ENCODE data around the gene MED16. TPM values are rescaled to one million over a fixed set of nuclear protein-coding genes. Genes with fewer than 3 reads are reported as not detected.
A peak's percentile ranks its signal among the peaks of the same experiment; 100 is the strongest.

Gene MED16
- total RNA-seq, 2 experiments from 2014 or later = 62.2 to 64.0 TPM

GRCh38 chr19:867301-867793, 25.6 kb downstream of the MED16 start:
- H3K36me3 Mint-ChIP-seq (ENCODE audit: low read depth) = peaks cover 21% of the 10 kb centered on the region
- no peak for DNase-seq
- POLR2A ChIA-PET = interaction anchor here (0.6 kb wide), 1 partner anchor 26 kb away, joined by 4 read pairs; the partner anchor contains the start of genes MED16 and RNU6-9
- CTCF ChIA-PET = no interaction called here
- no peaks in the 10 kb centered on the region for H3K9me3 Mint-ChIP-seq
- H3K4me1 Mint-ChIP-seq = peaks cover 24% of the 10 kb centered on the region
- no peak overlapping the region for H3K27ac Mint-ChIP-seq
- no peak overlapping the region for H3K4me3 Mint-ChIP-seq
- H3K27me3 Mint-ChIP-seq = no peaks in the 10 kb centered on the region

GRCh38 chr19:866769-867300, 26.2 kb downstream of the MED16 start:
- no peak overlapping the region for H3K4me3 Mint-ChIP-seq
- no peaks in the 10 kb centered on the region for H3K27me3 Mint-ChIP-seq
- H3K27ac Mint-ChIP-seq = no peak overlapping the region
- DNase-seq = no peak
- H3K36me3 Mint-ChIP-seq (ENCODE audit: low read depth) = peaks cover 21% of the 10 kb centered on the region
- peaks cover 19% of the 10 kb centered on the region for H3K4me1 Mint-ChIP-seq
- no peaks in the 10 kb centered on the region for H3K9me3 Mint-ChIP-seq
- CTCF ChIA-PET = no interaction called here
- POLR2A ChIA-PET = interaction anchor here (0.6 to 1.1 kb wide), 2 partner anchors 26 to 43 kb away, joined by 3 to 4 read pairs; partner anchors contain the start of genes MED16 and RNU6-9

GRCh38 chr19:863315-863620, 29.7 kb downstream of the MED16 start:
- Mint-ChIP-seq H3K4me3 (peak overlapping the region; percentile 68), H3K36me3 (ENCODE audit: low read depth) (peaks cover 7% of the 10 kb centered on the region), H3K9me3 (no peaks in the 10 kb centered on the region), H3K27ac (peak overlapping the region; percentile 79), H3K4me1 (peaks cover 20% of the 10 kb centered on the region), H3K27me3 (peaks cover 10% of the 10 kb centered on the region)
- POLR2A ChIA-PET = interaction anchor here (0.6 to 3.5 kb wide), 11 partner anchors 8 to 406 kb away, joined by 3 to 17 read pairs (median 6); partner anchors contain the start of genes CIRBP, MED16, RNU6-9 and WDR18
- CTCF ChIA-PET = interaction anchor here (0.7 to 2.8 kb wide), 23 partner anchors 9 to 381 kb away, joined by 3 to 37 read pairs (median 4); partner anchors contain the start of genes FSTL3, KISS1R, MED16 and R3HDM4
- DNase-seq = no peak

- ChIA-PET CTCF (interaction anchor here (0.7 to 2.8 kb wide), 13 partner anchors 30 to 381 kb away, joined by 3 to 37 read pairs (median 8); partner anchors contain the start of genes KISS1R, MED16, R3HDM4 and RNU6-9), POLR2A (interaction anchor here (1.0 to 3.5 kb wide), 7 partner anchors 31 to 406 kb away, joined by 3 to 17 read pairs (median 8); partner anchors contain the start of genes CIRBP, MED16, RNU6-9 and WDR18)
- H3K27me3 Mint-ChIP-seq = peaks cover 10% of the 10 kb centered on the region
- no peaks in the 10 kb centered on the region for H3K9me3 Mint-ChIP-seq
- peaks cover 21% of the 10 kb centered on the region for H3K4me1 Mint-ChIP-seq
- DNase-seq = peak; percentile 86
- H3K36me3 Mint-ChIP-seq (ENCODE audit: low read depth) = peaks cover 5% of the 10 kb centered on the region
- H3K27ac Mint-ChIP-seq = peak overlapping the region; percentile 79
- H3K4me3 Mint-ChIP-seq = peak overlapping the region; percentile 68
Measured at GRCh38 chr19:862581-863314, 30.2 kb downstream of the MED16 start.

- Mint-ChIP-seq H3K4me3 (no peak overlapping the region), H3K27me3 (peaks cover 12% of the 10 kb centered on the region), H3K4me1 (peaks cover 25% of the 10 kb centered on the region), H3K9me3 (no peaks in the 10 kb centered on the region), H3K36me3 (ENCODE audit: low read depth) (no peaks in the 10 kb centered on the region), H3K27ac (peak overlapping the region; percentile 55)
- POLR2A ChIA-PET = interaction anchor here (1.9 to 3.5 kb wide), 3 partner anchors 47 to 407 kb away, joined by 6 to 17 read pairs (median 15); partner anchors contain the start of gene CIRBP
- DNase-seq = peak; percentile 78
- CTCF ChIA-PET = interaction anchor here (0.6 to 2.8 kb wide), 5 partner anchors 46 to 382 kb away, joined by 3 to 35 read pairs (median 6); partner anchors contain the start of genes KISS1R and R3HDM4
Measured at GRCh38 chr19:861756-862580, 31.0 kb downstream of the MED16 start.

- CTCF ChIA-PET = interaction anchor here (0.6 kb wide), 1 partner anchor 204 kb away, joined by 3 read pairs; no protein-coding TSS in a partner anchor
- H3K4me3 Mint-ChIP-seq = no peak overlapping the region
Measured at GRCh38 chr19:861141-861755, 31.7 kb downstream of the MED16 start.

GRCh38 chr19:858868-859843, 33.8 kb downstream of the MED16 start, which contains the start of gene CFD:
Gene CFD, plus strand, starts transcription at chr19:859664. Its CDS starts 26 bp downstream, at chr19:859690.
- Mint-ChIP-seq H3K9me3 (no peaks in the 10 kb centered on the region), H3K36me3 (ENCODE audit: low read depth) (no peaks in the 10 kb centered on the region), H3K4me3 (no peak within 1 kb of the TSS), H3K27ac (no peak within 1 kb of the TSS), H3K4me1 (peaks cover 23% of the 10 kb centered on the region), H3K27me3 (peaks cover 12% of the 10 kb centered on the region)
- CTCF ChIA-PET = interaction anchor here (0.9 to 1.3 kb wide), 2 partner anchors 125 kb away, joined by 4 to 5 read pairs; partner anchors contain the start of gene WDR18
- POLR2A ChIA-PET = interaction anchor here (0.9 to 1.5 kb wide), 2 partner anchors 61 to 62 kb away, joined by 3 to 4 read pairs; no protein-coding TSS in a partner anchor
- DNase-seq = no peak

More at GRCh38 chr19:861141-861755, 31.7 kb downstream of the MED16 start:
- peaks cover 12% of the 10 kb centered on the region for H3K27me3 Mint-ChIP-seq
- H3K4me1 Mint-ChIP-seq = peaks cover 25% of the 10 kb centered on the region
- H3K27ac Mint-ChIP-seq = no peak overlapping the region
- H3K9me3 Mint-ChIP-seq = no peaks in the 10 kb centered on the region
- DNase-seq = no peak
- POLR2A ChIA-PET = no interaction called here
- no peaks in the 10 kb centered on the region for H3K36me3 Mint-ChIP-seq (ENCODE audit: low read depth)

- ChIA-PET CTCF (interaction anchor here (0.9 kb wide), 1 partner anchor 126 kb away, joined by 5 read pairs; the partner anchor contains the start of gene WDR18), POLR2A (interaction anchor here (1.5 kb wide), 1 partner anchor 63 kb away, joined by 4 read pairs; no protein-coding TSS in a partner anchor)
- peaks cover 16% of the 10 kb centered on the region for H3K4me1 Mint-ChIP-seq
- no peak overlapping the region for H3K27ac Mint-ChIP-seq
- DNase-seq = no peak
- peaks cover 14% of the 10 kb centered on the region for H3K27me3 Mint-ChIP-seq
- no peaks in the 10 kb centered on the region for H3K9me3 Mint-ChIP-seq
- H3K4me3 Mint-ChIP-seq = no peak overlapping the region
- H3K36me3 Mint-ChIP-seq (ENCODE audit: low read depth) = no peaks in the 10 kb centered on the region
Measured at GRCh38 chr19:858284-858683, 34.7 kb downstream of the MED16 start.

- H3K36me3 Mint-ChIP-seq (ENCODE audit: low read depth) = no peaks in the 10 kb centered on the region
- peaks cover 7% of the 10 kb centered on the region for H3K4me1 Mint-ChIP-seq
- no peak overlapping the region for H3K4me3 Mint-ChIP-seq
- no peak for DNase-seq
- POLR2A ChIA-PET = no interaction called here
- CTCF ChIA-PET = interaction anchor here (0.8 to 1.2 kb wide), 4 partner anchors 18 to 185 kb away, joined by 3 to 5 read pairs (median 4); partner anchors contain the start of gene WDR18
- no peaks in the 10 kb centered on the region for H3K9me3 Mint-ChIP-seq
- H3K27ac Mint-ChIP-seq = no peak overlapping the region
- H3K27me3 Mint-ChIP-seq = peaks cover 14% of the 10 kb centered on the region
Measured at GRCh38 chr19:855566-856120, 37.3 kb downstream of the MED16 start.

GRCh38 chr19:855142-855541, 37.8 kb downstream of the MED16 start:
- ChIA-PET CTCF (interaction anchor here (0.8 to 1.1 kb wide), 2 partner anchors 129 to 186 kb away, joined by 3 to 4 read pairs; partner anchors contain the start of gene WDR18), POLR2A (no interaction called here)
- Mint-ChIP-seq H3K4me1 (peaks cover 7% of the 10 kb centered on the region), H3K4me3 (no peak overlapping the region), H3K27ac (no peak overlapping the region), H3K36me3 (ENCODE audit: low read depth) (no peaks in the 10 kb centered on the region), H3K27me3 (peaks cover 14% of the 10 kb centered on the region), H3K9me3 (no peaks in the 10 kb centered on the region)
- DNase-seq = no peak

GRCh38 chr19:854549-854948, 38.4 kb downstream of the MED16 start:
- Mint-ChIP-seq H3K9me3 (no peaks in the 10 kb centered on the region), H3K27ac (no peak overlapping the region), H3K4me1 (peaks cover 7% of the 10 kb centered on the region), H3K36me3 (ENCODE audit: low read depth) (no peaks in the 10 kb centered on the region), H3K27me3 (peaks cover 8% of the 10 kb centered on the region), H3K4me3 (no peak overlapping the region)
- ChIA-PET POLR2A (interaction anchor here (0.8 kb wide), 1 partner anchor 9 kb away, joined by 6 read pairs; no protein-coding TSS in a partner anchor), CTCF (interaction anchor here (0.6 kb wide), 1 partner anchor 51 kb away, joined by 3 read pairs; no protein-coding TSS in a partner anchor)
- DNase-seq = no peak

All from activated CD4-positive, alpha-beta memory T cell treated with anti-CD3 and anti-CD28 coated beads, Interleukin-2, amount 10 ng/mL, durations not matched to agents 7 days and 5 days (primary cell).